HT1080 (cell line): ENCODE measurements around the gene FTSJ3. TPM values are rescaled to one million over a fixed set of nuclear protein-coding genes. Genes with fewer than 3 reads are reported as not detected.

Experiments
- DNase-seq: peaks from one replicate; pipeline ENCODE4 v3.0.0-alpha.2; 2015; ENCODE audit warnings: low read depth
- total RNA-seq: library from RNA; depleted of rRNA; stranded (reverse); fragments of >200 nt; shearing (Covaris generic); gene quantifications from 2 replicates; pipeline ENCODE4 v1.2.3, GENCODE V29; 2014

FTSJ3 gene
- total RNA-seq, 1 experiment from 2014 or later: 142 TPM

GRCh38 chr17:63843387-63843888, 16.0 kb upstream of the FTSJ3 start:
- DNase-seq: peak; percentile 71

DNA sequence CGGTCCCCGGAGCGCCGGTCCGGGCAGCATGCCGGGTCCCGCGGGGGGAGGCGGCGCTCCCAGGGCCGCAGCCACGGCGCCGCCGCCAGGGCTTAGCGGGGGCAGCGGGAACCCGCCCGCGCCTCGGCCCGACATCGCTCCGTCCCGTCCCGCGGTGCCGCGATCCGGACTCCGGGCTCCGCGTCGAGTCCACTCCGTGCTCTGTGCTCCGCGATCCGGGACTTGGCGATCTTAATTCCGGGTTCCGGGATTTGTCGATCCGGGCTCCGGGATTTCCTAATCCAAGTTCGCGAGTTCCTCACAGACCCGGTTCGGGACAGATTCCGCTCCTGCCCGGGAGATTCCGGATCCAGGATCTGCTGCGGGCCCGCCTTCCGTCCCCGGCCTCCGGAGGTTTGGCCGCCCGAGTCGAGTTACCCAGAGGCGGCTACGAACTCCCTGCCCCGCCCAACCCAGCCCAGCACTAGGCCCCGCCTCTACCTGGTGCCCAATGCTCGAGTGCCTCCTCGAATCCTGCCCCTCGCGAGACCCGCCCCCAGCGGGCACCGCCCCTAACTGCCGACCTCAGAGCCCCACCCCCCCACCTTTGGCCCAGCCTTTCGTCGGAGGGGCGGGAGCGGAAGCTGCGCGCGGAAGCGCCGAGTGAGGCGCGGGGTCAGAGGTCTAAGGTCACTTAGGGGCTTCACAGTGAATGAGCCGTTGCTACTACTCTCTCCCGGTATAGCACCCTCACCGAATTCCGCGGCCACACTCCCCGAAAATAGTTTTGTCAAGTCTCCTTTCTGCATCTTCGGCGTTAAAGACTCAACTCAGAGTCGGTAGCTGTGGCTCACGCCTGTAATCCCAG, 15.3 kb upstream of the FTSJ3 start, which contains the start of gene SMARCD2:
Gene SMARCD2, minus strand, starts transcription at position 146 of the 847 bp plus-strand sequence. Its CDS starts 11 bp downstream, at position 135.
- peak; percentile 97 for DNase-seq

DNA sequence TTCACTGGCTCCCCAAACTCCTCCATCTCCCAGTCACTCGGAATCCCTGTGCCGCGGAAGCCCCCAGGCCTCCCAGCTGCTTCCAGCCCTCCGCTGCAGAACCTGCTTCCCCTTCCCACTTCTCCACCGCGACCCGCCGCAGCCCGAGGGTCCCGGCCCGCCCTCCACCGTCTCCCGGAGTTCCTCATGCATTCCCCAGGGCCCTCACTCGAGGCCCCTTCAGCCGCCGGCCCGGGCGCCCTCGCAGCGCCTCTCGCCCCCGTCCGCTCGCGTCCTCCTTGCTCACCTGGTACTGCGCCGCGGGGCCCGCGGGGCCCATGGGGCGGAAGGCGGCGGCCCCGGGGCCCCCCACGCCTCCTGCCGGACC, 14.7 kb upstream of the FTSJ3 start:
- DNase-seq: no peak

DNA sequence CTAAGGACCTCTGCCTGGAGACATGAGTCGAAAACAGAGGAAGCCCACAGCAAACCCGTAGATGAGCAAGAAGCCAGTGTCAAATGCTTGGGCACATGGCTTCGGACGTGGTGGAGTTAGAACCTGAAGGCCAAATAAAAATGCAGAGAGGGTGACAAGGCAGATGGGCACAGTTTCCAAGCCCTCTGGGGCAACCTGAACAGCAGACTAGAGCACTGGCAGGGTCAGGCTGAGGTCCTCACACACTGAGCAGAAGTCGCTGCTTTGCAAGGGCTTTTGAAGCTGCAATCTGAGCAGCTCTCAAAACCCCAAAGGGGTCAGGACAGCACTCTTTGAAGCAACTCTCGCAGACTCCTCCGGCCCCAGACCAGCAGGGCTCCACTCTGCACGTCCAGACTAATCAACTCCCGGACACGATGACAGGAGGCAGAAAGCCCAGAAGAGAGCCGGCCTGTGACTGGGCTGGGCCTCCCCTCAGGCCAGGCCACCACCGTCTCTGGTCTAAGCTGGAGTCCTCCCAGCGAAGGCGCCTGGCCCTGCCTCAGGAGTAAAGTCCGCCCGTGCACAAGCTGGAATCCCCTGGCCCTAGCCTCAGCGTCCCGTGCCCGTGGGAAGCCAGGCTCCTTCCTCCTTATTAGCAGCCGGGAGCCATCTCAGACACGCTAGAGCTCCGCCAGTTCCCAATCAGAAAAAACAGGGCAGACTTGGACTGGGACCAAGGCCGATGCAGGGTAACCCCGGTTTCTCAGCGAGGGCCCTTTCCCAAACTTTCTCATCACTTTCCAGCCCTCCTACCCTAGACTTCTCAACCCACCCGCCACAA, 14.1 kb upstream of the FTSJ3 start:
- DNase-seq: no peak

DNA sequence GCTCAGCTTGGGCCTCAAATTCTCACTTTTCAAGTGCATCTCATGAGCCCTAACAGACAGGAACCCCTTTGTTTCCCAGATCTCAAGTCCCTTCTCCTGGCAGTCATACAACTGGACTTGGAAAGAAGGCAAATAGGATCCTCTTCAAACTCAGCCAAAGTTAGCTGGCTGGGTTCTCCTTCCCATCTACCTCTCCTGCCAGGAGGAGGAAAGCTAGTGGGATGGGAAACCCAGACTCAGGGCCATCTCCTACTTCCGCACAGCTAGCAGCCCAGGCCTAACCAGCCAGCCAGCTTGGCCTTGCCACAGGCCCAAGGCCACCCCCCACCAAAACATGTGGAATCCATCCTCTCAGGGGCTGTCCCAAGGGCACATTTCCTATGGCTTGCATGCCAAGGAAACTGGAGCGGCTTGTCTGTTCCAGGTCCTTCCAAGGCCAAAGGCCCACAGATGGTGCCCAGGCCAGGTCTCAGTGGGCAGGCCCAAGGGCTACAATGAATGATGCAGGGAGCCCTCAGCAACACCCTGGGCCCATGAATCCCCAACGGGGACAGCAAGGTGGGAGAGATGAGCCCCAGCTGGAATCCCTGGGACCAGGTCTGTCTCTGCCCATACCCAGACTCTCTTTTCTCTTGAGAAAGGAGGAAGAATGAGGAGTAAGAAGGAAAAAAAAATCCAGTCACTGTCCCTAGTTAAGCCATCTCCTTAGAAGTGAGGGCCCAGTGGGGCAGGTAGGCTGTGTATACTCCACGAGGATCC, 13.3 kb upstream of the FTSJ3 start:
- DNase-seq: no peak

- DNase-seq: no peak
Measured at GRCh38 chr17:63838631-63839171, 11.2 kb upstream of the FTSJ3 start.

- no peak for DNase-seq
Measured at GRCh38 chr17:63837962-63838600, 10.6 kb upstream of the FTSJ3 start.

DNA sequence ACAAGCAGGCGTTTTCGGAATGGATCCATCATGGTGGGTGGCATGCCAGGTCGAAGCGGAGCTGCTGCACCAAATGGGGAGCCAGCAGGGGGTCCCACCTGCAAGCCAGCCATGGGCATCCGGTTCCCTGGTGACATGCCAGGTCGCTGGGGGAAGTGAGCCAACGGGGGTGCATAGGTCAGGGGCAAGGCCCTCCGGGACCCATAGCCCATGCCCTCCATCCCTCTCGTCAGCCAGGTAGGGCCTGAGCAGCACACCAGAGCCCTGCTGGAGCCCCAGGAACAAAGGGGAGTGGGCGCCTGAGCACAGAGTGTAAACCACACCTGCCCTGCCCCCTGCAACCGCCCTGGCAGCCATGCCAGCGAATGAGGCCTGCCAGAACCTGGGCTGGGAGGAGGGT, 10.0 kb upstream of the FTSJ3 start:
- DNase-seq: no peak

DNA sequence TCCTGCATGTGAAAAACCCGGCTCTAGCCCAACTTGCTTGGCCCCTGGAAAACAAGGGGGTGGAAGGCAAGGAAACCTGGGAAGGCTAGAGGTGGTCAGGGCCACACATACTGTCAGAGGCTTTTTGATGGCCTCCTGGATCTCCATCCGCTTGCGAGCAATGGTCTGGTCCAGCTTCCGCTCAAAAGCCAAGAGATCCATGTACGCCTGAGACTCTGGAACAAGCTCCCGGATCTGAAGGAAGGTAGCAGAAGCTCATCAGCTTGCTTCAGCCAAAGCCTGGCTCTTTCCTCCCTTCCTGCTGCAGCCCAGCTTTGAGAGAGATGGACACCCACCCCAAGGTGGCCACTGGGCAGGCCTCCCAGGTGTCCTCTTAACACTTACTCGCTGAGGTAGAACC, 9.3 kb upstream of the FTSJ3 start:
- DNase-seq: no peak

- DNase-seq: no peak
Measured at GRCh38 chr17:63835167-63835720, 7.8 kb upstream of the FTSJ3 start.

GRCh38 chr17:63834431-63835166, 7.1 kb upstream of the FTSJ3 start:
- DNase-seq: peak; percentile 87

- DNase-seq: no peak
Measured at GRCh38 chr17:63833741-63834373, 6.4 kb upstream of the FTSJ3 start.

DNA sequence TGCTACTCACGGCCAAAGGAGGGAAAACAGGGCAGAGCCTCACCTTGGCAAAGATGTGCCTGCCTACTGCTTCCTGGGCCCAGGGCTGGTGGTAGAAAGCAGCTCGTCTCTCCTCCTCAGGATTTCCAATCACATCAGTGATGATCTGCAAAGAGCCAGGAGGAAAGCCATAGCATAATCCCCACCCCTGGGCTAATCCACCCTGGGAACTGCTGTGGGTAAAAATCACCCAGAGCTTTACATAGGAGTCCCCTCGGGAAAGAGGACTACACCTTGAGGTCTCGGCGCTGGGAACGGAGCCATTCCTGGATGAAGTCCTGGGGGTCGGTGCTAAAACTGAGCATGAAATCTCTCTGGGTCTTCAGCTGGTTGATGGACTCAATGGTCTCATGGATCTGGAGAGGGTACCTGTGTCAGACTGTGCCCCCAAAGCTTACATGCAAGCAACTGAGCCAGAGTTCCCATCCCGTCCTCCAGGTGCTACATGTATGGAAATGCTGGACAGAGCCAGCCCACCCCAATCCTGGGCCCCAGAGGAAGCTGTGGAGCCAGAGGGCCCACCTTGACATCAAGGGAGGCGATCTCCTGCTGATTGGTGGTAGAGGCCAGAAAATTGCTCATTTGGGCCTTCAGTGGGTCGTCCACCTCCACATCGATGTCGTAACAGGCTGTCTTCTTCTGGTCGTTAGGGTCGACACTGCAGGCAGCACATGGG, 5.7 kb upstream of the FTSJ3 start:
- DNase-seq: no peak

DNA sequence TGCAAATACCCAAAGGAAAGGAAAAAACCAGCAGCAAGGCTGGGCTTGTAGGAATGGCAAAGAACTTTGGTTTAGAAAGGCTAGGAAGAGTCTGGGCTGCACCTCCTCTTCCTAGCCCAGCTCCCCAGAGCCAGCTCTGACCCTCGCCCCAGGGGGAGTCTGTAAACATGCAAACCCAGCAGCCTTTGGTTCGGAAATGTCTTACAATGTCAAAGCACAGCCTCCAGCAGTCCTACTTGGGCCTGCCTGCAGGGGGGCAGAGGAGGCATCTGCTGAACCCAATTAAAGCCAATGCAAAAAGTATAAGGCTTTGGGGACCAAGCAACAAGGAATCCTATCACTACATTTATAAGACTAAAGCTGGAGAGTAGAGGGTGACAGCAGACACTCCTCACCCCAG, 5.0 kb upstream of the FTSJ3 start:
- DNase-seq: no peak

GRCh38 chr17:63832014-63832413, 4.6 kb upstream of the FTSJ3 start:
- no peak for DNase-seq

DNA sequence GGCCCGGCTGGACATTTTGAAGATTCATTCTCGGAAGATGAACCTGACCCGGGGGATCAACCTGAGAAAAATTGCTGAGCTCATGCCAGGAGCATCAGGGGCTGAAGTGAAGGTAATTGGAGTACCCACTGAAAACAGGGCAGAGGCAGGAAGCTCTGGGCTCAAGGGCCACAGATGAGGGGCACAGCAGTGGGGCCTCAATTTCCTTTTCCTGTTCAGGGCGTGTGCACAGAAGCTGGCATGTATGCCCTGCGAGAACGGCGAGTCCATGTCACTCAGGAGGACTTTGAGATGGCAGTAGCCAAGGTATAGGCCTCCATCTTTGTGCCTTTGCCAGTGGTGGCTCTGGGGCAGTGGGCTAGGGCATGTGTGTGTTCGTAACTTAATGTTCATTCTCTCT, 4.0 kb upstream of the FTSJ3 start:
- no peak for DNase-seq

GRCh38 chr17:63830904-63831491, 3.5 kb upstream of the FTSJ3 start:
- no peak for DNase-seq

- no peak for DNase-seq
Measured at GRCh38 chr17:63830278-63830677, 2.8 kb upstream of the FTSJ3 start.
